Gastrocnemius medialis (tissue), 4 donors: ENCODE measurements around the gene PHF21B.

Source experiments
- POLR2A ChIP-seq, 2 donors: fragments of 450-650 bp; IDR thresholded peaks; one replicate each; pipeline ENCODE4 v1.6.1; 2017; ENCODE audit warnings: antibody characterized with exemption in 2 of 2, mild to moderate bottlenecking in 2 of 2, moderate library complexity in 2 of 2
- TF ChIP-seq, protein P1 (sequence below), 5 experiments: fragments of 450-650 bp in 3 of 5; fragments of 200-600 bp in 2 of 5; sonication (generic) in 2 of 5; IDR thresholded peaks in 4 of 5; conservative IDR thresholded peaks in 1 of 5; 1 replicate in 4 of 5; 2 replicates in 1 of 5; pipeline ENCODE4 v1.5.1; 2016 to 2019; ENCODE audit warnings: antibody characterized with exemption in 5 of 5, mild to moderate bottlenecking in 3 of 5, moderate library complexity in 3 of 5

DNA sequence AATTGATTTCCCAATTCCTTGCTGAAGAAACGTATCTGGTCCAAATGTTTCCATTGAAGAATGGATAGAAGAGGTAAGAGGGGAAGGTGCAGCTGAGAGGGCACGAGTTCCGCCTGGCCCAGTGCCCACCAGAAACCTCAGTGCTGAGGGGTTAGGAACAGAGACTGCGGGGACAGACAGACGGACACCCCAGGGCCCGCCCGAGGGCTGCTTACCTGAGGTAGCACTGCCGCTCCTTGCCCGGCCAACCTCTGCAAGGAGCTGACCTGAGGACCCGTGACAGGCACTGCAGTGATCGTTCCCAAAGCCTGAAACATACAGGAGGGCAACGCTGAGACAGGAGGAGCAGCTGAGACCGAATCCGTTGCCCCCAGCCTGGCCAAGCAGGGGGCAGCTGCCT lies 89.6 kb downstream of the PHF21B start:
- TF ChIP-seq, protein P1, sequence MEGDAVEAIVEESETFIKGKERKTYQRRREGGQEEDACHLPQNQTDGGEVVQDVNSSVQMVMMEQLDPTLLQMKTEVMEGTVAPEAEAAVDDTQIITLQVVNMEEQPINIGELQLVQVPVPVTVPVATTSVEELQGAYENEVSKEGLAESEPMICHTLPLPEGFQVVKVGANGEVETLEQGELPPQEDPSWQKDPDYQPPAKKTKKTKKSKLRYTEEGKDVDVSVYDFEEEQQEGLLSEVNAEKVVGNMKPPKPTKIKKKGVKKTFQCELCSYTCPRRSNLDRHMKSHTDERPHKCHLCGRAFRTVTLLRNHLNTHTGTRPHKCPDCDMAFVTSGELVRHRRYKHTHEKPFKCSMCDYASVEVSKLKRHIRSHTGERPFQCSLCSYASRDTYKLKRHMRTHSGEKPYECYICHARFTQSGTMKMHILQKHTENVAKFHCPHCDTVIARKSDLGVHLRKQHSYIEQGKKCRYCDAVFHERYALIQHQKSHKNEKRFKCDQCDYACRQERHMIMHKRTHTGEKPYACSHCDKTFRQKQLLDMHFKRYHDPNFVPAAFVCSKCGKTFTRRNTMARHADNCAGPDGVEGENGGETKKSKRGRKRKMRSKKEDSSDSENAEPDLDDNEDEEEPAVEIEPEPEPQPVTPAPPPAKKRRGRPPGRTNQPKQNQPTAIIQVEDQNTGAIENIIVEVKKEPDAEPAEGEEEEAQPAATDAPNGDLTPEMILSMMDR (IDR thresholded peaks at IDR 0.05 in 4 of 5, conservative IDR thresholded peaks at IDR 0.05 in 1 of 5): no peak
- TF ChIP-seq POLR2A (IDR thresholded peaks at IDR 0.05): no peak
